SU-DHL-6 (cell line): ENCODE measurements around the gene UTS2R.

ENCODE experiments used
- CTCF ChIP-seq: fragments of 200-600 bp; sonication (generic); IDR thresholded peaks from one replicate; pipeline ENCODE4 v1.5.1; 2017; ENCODE audit warnings: antibody characterized with exemption, mild to moderate bottlenecking, low read length, moderate library complexity; ENCODE audit not compliant: insufficient read depth, poor library complexity, severe bottlenecking
- EZH2phosphoT487 ChIP-seq: fragments of 200-600 bp; sonication (generic), shearing (Covaris generic); conservative IDR thresholded peaks from 2 replicates; pipeline ENCODE4 v1.6.1; 2018; ENCODE audit warnings: mild to moderate bottlenecking, antibody characterized with exemption, low read length, moderate library complexity, mixed read lengths

GRCh38 chr17:82345151-82345976, 26.2 kb upstream of the UTS2R start:
- TF ChIP-seq CTCF (no peak), EZH2phosphoT487 (no peak)
